Gastrocnemius medialis (tissue), 4 donors: ENCODE measurements around the gene RBM42. TPM values are rescaled to one million over a fixed set of nuclear protein-coding genes. Genes with fewer than 3 reads are reported as not detected.

ENCODE experiments used
- ATAC-seq, 2 donors: fragments of 150-250 bp; one replicate each; pipeline ENCODE4 v1.9.1; 2016
- DNase-seq, 2 donors: peaks; one replicate each; pipeline ENCODE4 v3.0.0-alpha.2; 2019
- H3K27ac ChIP-seq, 4 donors: fragments of 200-600 bp; sonication (generic); 1 replicate in 1 of 4; 2 replicates in 3 of 4; pipeline ENCODE4 v1.5.1; 2016 to 2018; ENCODE audit warnings: mild to moderate bottlenecking in 2 of 4, moderate library complexity in 1 of 4
- H3K27me3 ChIP-seq, 3 donors: fragments of 200-600 bp; sonication (generic) in 2 of 3; 1 replicate in 1 of 3; 2 replicates in 2 of 3; pipeline versions ENCODE4 v1.5.1 to v1.6.0; 2016 to 2019; ENCODE audit warnings: mild to moderate bottlenecking in 1 of 3, moderate library complexity in 1 of 3
- H3K36me3 ChIP-seq, 2 donors: fragments of 200-600 bp; sonication (generic) in 1 of 2; one replicate each; pipeline ENCODE4 v1.5.1; 2017 to 2018
- H3K4me1 ChIP-seq, 2 donors: fragments of 200-600 bp; sonication (generic) in 1 of 2; one replicate each; pipeline ENCODE4 v1.5.1; 2016 to 2017; ENCODE audit warnings: mild to moderate bottlenecking in 2 of 2
- H3K4me3 ChIP-seq, 4 donors: fragments of 200-600 bp; sonication (generic) in 3 of 4; 1 replicate in 1 of 4; 2 replicates in 3 of 4; pipeline ENCODE4 v1.5.1; 2016 to 2019; ENCODE audit warnings: mild to moderate bottlenecking in 2 of 4
- H3K9me3 ChIP-seq, 3 donors: fragments of 200-600 bp; sonication (generic) in 2 of 3; 1 replicate in 1 of 3; 2 replicates in 2 of 3; pipeline ENCODE4 v1.5.1; 2016 to 2019
- POLR2A ChIP-seq, 2 donors: fragments of 450-650 bp; IDR thresholded peaks; one replicate each; pipeline ENCODE4 v1.6.1; 2017; ENCODE audit warnings: antibody characterized with exemption in 2 of 2, mild to moderate bottlenecking in 2 of 2, moderate library complexity in 2 of 2
- in situ Hi-C, 4 donors: fragments of 200-750 bp; cut with MboI; loops; one replicate each; pipeline versions ENCODE4 v1.15.0 to v1.8.0; 2017; ENCODE audit warnings: low sequenced_read_pairs in 4 of 4
- intact Hi-C: fragments of 100-400 bp; cut with DNase I; formaldehyde crosslinking; loops from one replicate; pipeline ENCODE4 v1.15.1; 2023; ENCODE audit warnings: low total_unique reads
- total RNA-seq, 4 donors: library from RNA; depleted of rRNA; stranded (reverse); fragments of >200 nt; gene quantifications; one replicate each; pipeline versions ENCODE4 v1.1.0 to v1.2.3, GENCODE V29; 2016
- TF ChIP-seq, protein P1 (sequence below), 5 experiments: fragments of 450-650 bp in 3 of 5; fragments of 200-600 bp in 2 of 5; sonication (generic) in 2 of 5; IDR thresholded peaks in 4 of 5; conservative IDR thresholded peaks in 1 of 5; 1 replicate in 4 of 5; 2 replicates in 1 of 5; pipeline ENCODE4 v1.5.1; 2016 to 2019; ENCODE audit warnings: antibody characterized with exemption in 5 of 5, mild to moderate bottlenecking in 3 of 5, moderate library complexity in 3 of 5

RBM42 gene, protein sequence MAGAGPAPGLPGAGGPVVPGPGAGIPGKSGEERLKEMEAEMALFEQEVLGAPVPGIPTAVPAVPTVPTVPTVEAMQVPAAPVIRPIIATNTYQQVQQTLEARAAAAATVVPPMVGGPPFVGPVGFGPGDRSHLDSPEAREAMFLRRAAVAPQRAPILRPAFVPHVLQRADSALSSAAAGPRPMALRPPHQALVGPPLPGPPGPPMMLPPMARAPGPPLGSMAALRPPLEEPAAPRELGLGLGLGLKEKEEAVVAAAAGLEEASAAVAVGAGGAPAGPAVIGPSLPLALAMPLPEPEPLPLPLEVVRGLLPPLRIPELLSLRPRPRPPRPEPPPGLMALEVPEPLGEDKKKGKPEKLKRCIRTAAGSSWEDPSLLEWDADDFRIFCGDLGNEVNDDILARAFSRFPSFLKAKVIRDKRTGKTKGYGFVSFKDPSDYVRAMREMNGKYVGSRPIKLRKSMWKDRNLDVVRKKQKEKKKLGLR
- 10 to 100 TPM; 45.8 to 77.8 (median 75.4) TPM for total RNA-seq

DNA sequence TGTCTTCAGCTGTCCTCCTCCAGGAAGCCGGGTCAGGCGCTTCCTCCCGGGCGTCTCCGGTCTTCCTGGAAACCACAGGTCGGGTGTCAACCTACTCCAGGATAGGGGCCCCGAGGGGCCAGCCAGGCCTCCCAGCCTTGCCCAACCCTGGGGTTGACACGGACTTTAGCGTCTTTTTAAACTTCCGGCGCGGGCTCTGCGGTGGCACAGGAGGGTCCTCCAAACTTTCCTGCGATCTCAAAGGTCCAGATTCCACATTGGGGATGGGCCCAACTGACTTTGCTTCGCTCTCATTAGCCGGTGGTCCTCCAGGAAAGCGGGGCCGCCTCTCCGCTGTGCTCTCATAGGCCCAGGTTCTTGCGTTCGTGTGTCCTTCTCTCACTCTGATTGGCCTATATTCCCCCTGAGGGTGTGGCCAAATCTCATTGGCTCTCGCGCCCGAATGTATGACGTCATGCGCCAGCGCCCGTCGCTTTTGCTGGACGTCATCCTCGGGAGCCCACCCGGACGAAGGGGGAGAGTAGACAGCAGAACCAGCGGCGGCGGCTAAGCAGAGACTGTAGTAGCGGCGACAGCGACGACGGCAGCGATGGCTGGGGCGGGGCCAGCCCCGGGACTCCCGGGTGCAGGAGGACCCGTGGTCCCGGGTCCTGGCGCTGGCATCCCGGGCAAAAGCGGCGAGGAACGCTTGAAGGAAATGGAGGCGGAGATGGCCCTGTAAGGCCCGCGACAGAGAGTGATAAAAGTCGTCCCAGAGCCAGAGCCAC, at the start of gene RBM42:
TSS of gene RBM42 (plus strand) at position 472 of the 767 bp plus-strand sequence. CDS start at position 590, 118 bp downstream.
- no peaks in the 10 kb centered on the region for H3K9me3 ChIP-seq
- H3K27ac ChIP-seq, result peak within 1 kb of the TSS; percentile 89 to 95 (median 94)
- peak; percentile 97 to 98 for DNase-seq
- H3K27me3 ChIP-seq, result no peaks in the 10 kb centered on the region
- peaks cover 8 to 23% of the 10 kb centered on the region in 2 donors for H3K4me1 ChIP-seq
- peaks cover 0 to 36% of the 10 kb centered on the region in 2 donors for H3K36me3 ChIP-seq
- in situ Hi-C loops (no loop called here), intact Hi-C loops (loop anchor here (1.0 to 10.0 kb wide), 6 partner anchors 16 to 306 kb away; partner anchors contain the start of genes COX6B1, HAUS5, LRFN3 and TMEM147)
- TF ChIP-seq, protein P1, sequence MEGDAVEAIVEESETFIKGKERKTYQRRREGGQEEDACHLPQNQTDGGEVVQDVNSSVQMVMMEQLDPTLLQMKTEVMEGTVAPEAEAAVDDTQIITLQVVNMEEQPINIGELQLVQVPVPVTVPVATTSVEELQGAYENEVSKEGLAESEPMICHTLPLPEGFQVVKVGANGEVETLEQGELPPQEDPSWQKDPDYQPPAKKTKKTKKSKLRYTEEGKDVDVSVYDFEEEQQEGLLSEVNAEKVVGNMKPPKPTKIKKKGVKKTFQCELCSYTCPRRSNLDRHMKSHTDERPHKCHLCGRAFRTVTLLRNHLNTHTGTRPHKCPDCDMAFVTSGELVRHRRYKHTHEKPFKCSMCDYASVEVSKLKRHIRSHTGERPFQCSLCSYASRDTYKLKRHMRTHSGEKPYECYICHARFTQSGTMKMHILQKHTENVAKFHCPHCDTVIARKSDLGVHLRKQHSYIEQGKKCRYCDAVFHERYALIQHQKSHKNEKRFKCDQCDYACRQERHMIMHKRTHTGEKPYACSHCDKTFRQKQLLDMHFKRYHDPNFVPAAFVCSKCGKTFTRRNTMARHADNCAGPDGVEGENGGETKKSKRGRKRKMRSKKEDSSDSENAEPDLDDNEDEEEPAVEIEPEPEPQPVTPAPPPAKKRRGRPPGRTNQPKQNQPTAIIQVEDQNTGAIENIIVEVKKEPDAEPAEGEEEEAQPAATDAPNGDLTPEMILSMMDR (IDR thresholded peaks at IDR 0.05 in 4 of 5, conservative IDR thresholded peaks at IDR 0.05 in 1 of 5), result peak in 2 of 5 experiments; percentile 51 to 67
- peak; percentile 71 for TF ChIP-seq POLR2A (IDR thresholded peaks at IDR 0.05)
- ATAC-seq, result peak; percentile 99 to 100
- peak within 1 kb of the TSS; percentile 68 to 100 (median 96) for H3K4me3 ChIP-seq

DNA sequence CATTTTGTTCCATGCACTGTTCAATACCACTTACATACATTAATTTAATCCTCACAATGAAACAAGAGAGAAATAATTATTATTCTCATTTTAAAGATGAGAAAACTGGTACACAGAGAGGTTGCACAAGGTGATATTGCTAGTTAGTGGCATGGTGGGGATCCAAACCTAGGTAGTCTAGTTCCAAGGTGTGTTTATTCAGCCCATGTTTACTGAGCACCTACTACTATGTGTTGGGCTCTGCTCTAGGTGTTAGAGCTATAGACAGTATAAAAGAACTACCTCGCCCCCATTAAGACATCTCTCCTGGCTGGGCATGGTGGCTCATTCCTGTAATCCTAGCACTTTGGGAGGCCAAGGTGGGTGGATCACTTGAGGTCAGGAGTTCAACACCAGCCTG, 46.1 kb upstream of the RBM42 start:
- H3K4me1 ChIP-seq, result no peaks in the 10 kb centered on the region
- in situ Hi-C loops, result no loop called here
- no peaks in the 10 kb centered on the region for H3K9me3 ChIP-seq
- no peak for ATAC-seq
- no peaks in the 10 kb centered on the region for H3K36me3 ChIP-seq
- intact Hi-C loops, result no loop called here
- no peak overlapping the region for H3K4me3 ChIP-seq
- TF ChIP-seq, protein P1 (IDR thresholded peaks at IDR 0.05 in 4 of 5, conservative IDR thresholded peaks at IDR 0.05 in 1 of 5), result no peak
- no peak for TF ChIP-seq POLR2A (IDR thresholded peaks at IDR 0.05)
- no peak overlapping the region for H3K27ac ChIP-seq
- DNase-seq, result no peak
- peaks cover 3 to 11% (median 6%) of the 10 kb centered on the region in 3 donors for H3K27me3 ChIP-seq

DNA sequence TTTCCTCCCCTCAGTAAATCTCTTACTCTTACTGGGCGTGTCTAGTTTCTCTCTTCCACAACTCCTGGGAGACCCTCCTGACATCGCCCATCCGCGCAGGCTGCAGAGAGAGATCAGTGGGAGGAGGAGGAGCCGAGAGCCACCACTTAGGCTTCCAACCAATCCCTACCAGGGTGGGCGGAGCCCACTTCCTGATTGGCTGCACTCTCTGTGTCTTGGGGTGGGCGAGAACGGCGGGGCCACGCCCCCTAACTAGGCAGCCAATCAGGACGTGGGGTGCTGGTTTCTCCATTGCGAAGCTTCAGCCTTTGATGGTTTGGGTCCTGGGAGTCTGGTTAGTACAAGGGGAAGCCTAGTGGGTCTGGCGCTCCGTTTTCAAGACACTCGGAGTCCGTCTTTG, 43.0 kb upstream of the RBM42 start, which contains the start of gene PMIS2:
TSS of gene PMIS2 (plus strand) at position 326 of the 400 bp plus-strand sequence. CDS start 87 bp downstream, outside the sequence.
- in situ Hi-C loops (no loop called here), intact Hi-C loops (no loop called here)
- H3K4me1 ChIP-seq, result no peaks in the 10 kb centered on the region
- H3K36me3 ChIP-seq, result no peaks in the 10 kb centered on the region
- TF ChIP-seq, protein P1 (IDR thresholded peaks at IDR 0.05 in 4 of 5, conservative IDR thresholded peaks at IDR 0.05 in 1 of 5), result no peak
- no peak for TF ChIP-seq POLR2A (IDR thresholded peaks at IDR 0.05)
- H3K27me3 ChIP-seq, result peaks cover 3 to 11% (median 4%) of the 10 kb centered on the region in 3 donors
- DNase-seq (no peak), ATAC-seq (no peak)
- no peak within 1 kb of the TSS for H3K4me3 ChIP-seq
- no peaks in the 10 kb centered on the region for H3K9me3 ChIP-seq
- H3K27ac ChIP-seq, result no peak within 1 kb of the TSS

DNA sequence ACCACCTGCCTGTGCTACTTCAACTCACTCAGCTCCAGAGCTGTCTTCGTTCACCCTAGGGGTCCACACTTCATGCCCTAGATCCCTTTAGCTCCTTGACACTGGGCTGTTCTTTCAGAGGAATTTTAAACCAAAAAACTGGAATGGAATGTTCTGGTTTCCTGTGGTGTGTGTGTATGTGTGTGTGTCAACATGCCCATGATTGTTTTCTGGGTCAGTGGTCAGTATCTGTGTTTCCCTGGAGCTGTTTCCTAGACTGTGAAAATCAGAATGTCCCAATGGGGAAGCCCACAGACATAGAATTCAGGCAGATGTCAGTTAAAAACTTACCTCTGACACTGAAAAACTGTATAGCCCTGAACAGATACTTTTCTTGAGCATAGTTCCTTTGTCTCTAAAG, 41.5 kb upstream of the RBM42 start:
- Histone ChIP-seq H3K4me3 (no peak overlapping the region), H3K36me3 (no peaks in the 10 kb centered on the region), H3K27me3 (peaks cover 3 to 11% (median 4%) of the 10 kb centered on the region in 3 donors), H3K27ac (no peak overlapping the region), H3K9me3 (no peaks in the 10 kb centered on the region), H3K4me1 (no peaks in the 10 kb centered on the region)
- DNase-seq (no peak), ATAC-seq (no peak)
- intact Hi-C loops (no loop called here), in situ Hi-C loops (no loop called here)
- TF ChIP-seq, protein P1 (IDR thresholded peaks at IDR 0.05 in 4 of 5, conservative IDR thresholded peaks at IDR 0.05 in 1 of 5), result no peak
- no peak for TF ChIP-seq POLR2A (IDR thresholded peaks at IDR 0.05)
